K562 (cell line): ENCODE results near the gene TTC16. TPM values are rescaled to one million over a fixed set of nuclear protein-coding genes. Genes with fewer than 3 reads are reported as not detected.
A peak's percentile ranks its signal among the peaks of the same experiment; 100 is the strongest.
"Not testable (repeated sequence)": the region's sequence is repeated elsewhere in the genome, so short reads cannot be mapped to it uniquely, and the experiment has no call there.

ENCODE experiments used
- ATAC-seq: fragments of 200-7000 bp; cut with Tn5 transposase; 3 replicates; pipeline ENCODE4 v1.9.1; 2020; ENCODE audit warnings: moderate library complexity
- BruUV-seq: library from RNA; stranded (reverse); fragments of 400-500 nt; replicated peaks from 2 replicates; lab custom pipeline; 2021; lab: Mats Ljungman, UMichigan
- CTCF ChIA-PET: fragments of 300-600 bp; formaldehyde crosslinking; extraction: SDS; loops from one replicate; lab custom pipeline; 2021; ENCODE audit warnings: low intra/inter-chr PET ratio; lab: Yijun Ruan, JAX
- POLR2A ChIA-PET: fragments of 300-600, 350-650 bp; sonication (Branson Sonifier 250); formaldehyde crosslinking; extraction: SDS; loops from one replicate; lab custom pipeline; 2021; ENCODE audit warnings: antibody characterized with exemption, inconsistent platforms; lab: Yijun Ruan, JAX
- DNase-seq, 4 experiments: peaks; one replicate each; pipeline versions ENCODE4 v3.0.0 to v3.0.0-alpha.2; 2011 to 2018; ENCODE audit warnings: low spot score in 3 of 4, mixed read lengths in 3 of 4; ENCODE audit errors: extremely low read depth in 1 of 4
- FAIRE-seq: peaks from 2 replicates; lab custom pipeline; 2011; peaks lifted over from hg19 to GRCh38; lab: Jason Lieb, UNC
- H2AFZ ChIP-seq: 2 replicates; pipeline ENCODE4 v1.6.0; 2011; ENCODE audit warnings: low read depth, low read length, control low read depth, inconsistent platforms
- H3K27ac ChIP-seq: fragments of 200-600 bp; 3 replicates; pipeline ENCODE4 v1.8.0; 2011; ENCODE audit warnings: low read depth, mild to moderate bottlenecking, control low read depth, inconsistent platforms, low read length, moderate library complexity, mixed read lengths; ENCODE audit errors: extremely low read depth
- H3K27me3 ChIP-seq, 2 experiments: fragments of 300-600 bp in 1 of 2; 2 replicates in 1 of 2; 3 replicates in 1 of 2; pipeline versions ENCODE4 v1.6.0 to v1.8.0; 2011; ENCODE audit warnings: inconsistent platforms in 2 of 2, low read length in 2 of 2, mild to moderate bottlenecking in 1 of 2, mixed read lengths in 1 of 2, moderate library complexity in 1 of 2; ENCODE audit not compliant: control insufficient read depth in 2 of 2, insufficient read depth in 2 of 2
- H3K36me3 ChIP-seq: fragments of 300-600 bp; 3 replicates; pipeline ENCODE4 v1.8.0; 2011; ENCODE audit warnings: mild to moderate bottlenecking, low read length, inconsistent platforms; ENCODE audit not compliant: control insufficient read depth, insufficient read depth
- H3K4me1 ChIP-seq, 2 experiments: fragments of 200-600 bp in 1 of 2; replicated peaks in 1 of 2; 2 replicates in 1 of 2; 3 replicates in 1 of 2; pipeline versions ENCODE4 v1.5.1 to v1.8.0; 2011; ENCODE audit warnings: inconsistent platforms in 2 of 2, low read length in 2 of 2, mild to moderate bottlenecking in 1 of 2, mixed read lengths in 1 of 2, moderate library complexity in 1 of 2; ENCODE audit not compliant: control insufficient read depth in 2 of 2, insufficient read depth in 2 of 2
- H3K4me2 ChIP-seq: 2 replicates; pipeline ENCODE4 v1.6.1; 2011; ENCODE audit warnings: low read length, control low read depth, inconsistent platforms, mixed read lengths; ENCODE audit not compliant: insufficient read depth
- H3K4me3 ChIP-seq: fragments of 200-600 bp; sonication (generic), shearing (Covaris generic); 2 replicates; pipeline ENCODE4 v1.5.1; 2016; ENCODE audit warnings: control low read depth, inconsistent platforms
- H3K79me2 ChIP-seq: fragments of 200-600 bp; 3 replicates; pipeline ENCODE4 v1.8.0; 2011; ENCODE audit warnings: low read length, inconsistent platforms; ENCODE audit not compliant: control insufficient read depth, insufficient read depth
- H3K9ac ChIP-seq, 2 experiments: 2 replicates each; pipeline versions ENCODE4 v1.6.0 to v1.6.1; 2011; ENCODE audit warnings: low read depth in 2 of 2, low read length in 2 of 2, control low read depth in 1 of 2, inconsistent platforms in 1 of 2, mild to moderate bottlenecking in 1 of 2, mixed read lengths in 1 of 2; ENCODE audit not compliant: insufficient read depth in 1 of 2
- H3K9me1 ChIP-seq: one replicate; pipeline ENCODE4 v1.6.0; 2011; ENCODE audit warnings: inconsistent platforms, mild to moderate bottlenecking, low read length, moderate library complexity; ENCODE audit not compliant: control insufficient read depth, insufficient read depth
- H3K9me3 ChIP-seq: replicated peaks from 2 replicates; pipeline ENCODE4 v1.5.1; 2011; ENCODE audit warnings: low read depth, low read length, inconsistent platforms; ENCODE audit not compliant: control insufficient read depth, insufficient read depth
- H4K20me1 ChIP-seq: replicated peaks from 2 replicates; pipeline ENCODE4 v1.6.1; 2011; ENCODE audit warnings: low read length, inconsistent platforms, mixed read lengths; ENCODE audit not compliant: control insufficient read depth, insufficient read depth
- POLR2A ChIP-seq: fragments of 450-650 bp; conservative IDR thresholded peaks from 2 replicates; pipeline ENCODE4 v1.6.1; 2016
- RBM25 ChIP-seq: fragments of 200-400 bp; formaldehyde crosslinking; IDR thresholded peaks from 2 replicates; pipeline ENCODE4 v1.6.1; 2018; ENCODE audit warnings: low read length, low read depth, moderate library complexity; ENCODE audit not compliant: severe bottlenecking
- SIX5 ChIP-seq, 2 experiments: IDR thresholded peaks; 2 replicates each; pipeline ENCODE4 v1.6.1; 2011; ENCODE audit warnings: low read length in 2 of 2, borderline replicate concordance in 1 of 2, low read depth in 1 of 2, mild to moderate bottlenecking in 1 of 2, moderate library complexity in 1 of 2; ENCODE audit not compliant: insufficient read depth in 1 of 2
- SPI1 ChIP-seq: IDR thresholded peaks from 2 replicates; pipeline ENCODE4 v1.6.1; 2011; ENCODE audit warnings: low read depth, low read length, control low read depth, borderline replicate concordance
- ZFP36 ChIP-seq: fragments of 150-350 bp; IDR thresholded peaks from 2 replicates; pipeline ENCODE4 v1.6.1; 2018; ENCODE audit warnings: low read length, low read depth; ENCODE audit not compliant: partially characterized antibody
- WGBS: fragments of 100-300 bp; shearing (Covaris generic); methylation state at CpG from one replicate; pipeline ENCODE4 v1.1.6; 2016; ENCODE audit warnings: low coverage, mixed read lengths; ENCODE audit not compliant: insufficient coverage; ENCODE audit errors: missing lambda C conversion rate; 5-methylcytosine and 5-hydroxymethylcytosine counted together
- in situ Hi-C: fragments of 300-500 bp; cut with MboI; formaldehyde crosslinking; loops from 4 replicates; pipeline ENCODE4 v1.15.0; 2018; ENCODE audit warnings: inconsistent platforms, mixed read lengths
- intact Hi-C: fragments of 100-400 bp; cut with micrococcal nuclease; formaldehyde crosslinking; loops from 2 replicates; pipeline ENCODE4 v1.14.2; 2022
- polyA plus RNA-seq, 8 experiments: library from polyadenylated mRNA; depleted of rRNA in 4 of 8; stranded (reverse) in 5 of 8; unstranded in 3 of 8; fragments of >200 nt; fragmentation: Nextera tagmentation in 2 of 8; fragmentation: Illumina TruSeq in 1 of 8; extraction: Ambion mirVana in 2 of 8; extraction: Trizol in 1 of 8; gene quantifications; 2 replicates each; pipeline versions ENCODE4 v1.2.1 to v1.2.3, GENCODE V29; 2011 to 2014; ENCODE audit warnings: inconsistent platforms in 1 of 8, missing spikeins in 1 of 8
- total RNA-seq, 7 experiments: library from RNA; depleted of rRNA in 6 of 7; stranded (reverse); fragments of >200 nt in 6 of 7; fragmentation: Illumina TruSeq in 2 of 7; extraction: Trizol in 2 of 7; gene quantifications; 2 replicates each; pipeline versions ENCODE4 v1.2.1 to v1.2.3, GENCODE V29; 2011 to 2021; ENCODE audit warnings: low replicate concordance in 1 of 7

TTC16 gene
- total and polyA plus RNA-seq, 9 of the 15 experiments (the other 6 are each of a cell fraction or from before 2014, with no cell fraction given), result 0.11 TPM; not detected in 8

DNA sequence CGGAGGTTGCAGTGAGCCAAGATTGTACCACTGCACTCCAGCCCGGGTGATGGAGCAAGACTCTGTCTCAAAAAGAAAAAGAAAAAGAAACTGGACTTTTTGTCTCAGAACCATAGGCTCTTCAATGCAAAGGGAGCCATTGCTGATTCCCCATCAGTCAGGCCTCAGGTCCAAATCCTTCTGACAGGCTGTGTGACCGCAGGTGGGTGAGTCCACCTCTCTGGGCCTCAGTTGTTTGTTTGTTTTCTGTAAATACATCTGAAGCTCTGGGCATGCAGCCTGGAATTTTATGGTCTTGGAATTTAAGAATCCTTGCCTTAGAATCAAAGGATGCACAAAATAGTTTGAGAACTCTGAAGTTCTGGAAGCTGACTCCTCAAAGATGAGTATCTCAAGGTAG lies 40.4 kb downstream of the TTC16 start:
- H3K9me3 ChIP-seq, result no peaks in the 10 kb centered on the region
- H3K9me1 ChIP-seq, result no peaks in the 10 kb centered on the region
- no TSS peak for BruUV-seq
- ATAC-seq, result no peak
- ChIA-PET POLR2A (interaction anchor here (0.7 to 1.7 kb wide), 2 partner anchors 10 to 14 kb away, joined by 3 read pairs; no protein-coding TSS in a partner anchor), CTCF (no interaction called here)
- intact Hi-C loops, result no loop called here
- no peak overlapping the region for H3K9ac ChIP-seq
- no peak overlapping the region for H2AFZ ChIP-seq
- no peak overlapping the region for H3K4me3 ChIP-seq
- FAIRE-seq, result no peak
- WGBS, result 46% methylated on average over 3 of the region's 3 CpGs
- in situ Hi-C loops, result loop anchor here (25.0 kb wide), 1 partner anchor 606 kb away; the partner anchor contains the start of gene URM1
- no peaks in the 10 kb centered on the region for H3K36me3 ChIP-seq
- H3K27ac ChIP-seq, result no peak overlapping the region
- H4K20me1 ChIP-seq, result peaks cover 19% of the 10 kb centered on the region
- no peaks in the 10 kb centered on the region for H3K79me2 ChIP-seq
- peaks cover 8 to 21% of the 10 kb centered on the region in 2 experiments; a peak in 4 of 5 replicates for H3K4me1 ChIP-seq
- TF ChIP-seq ZFP36, result peak; percentile 70
- no peak for TF ChIP-seq SIX5 (IDR thresholded peaks at IDR 0.05; ENCODE audit: borderline replicate concordance in 1 of 2, insufficient read depth in 1 of 2, low read depth in 1 of 2, low read length in 2 of 2)
- TF ChIP-seq RBM25, result peak; percentile 68
- TF ChIP-seq SPI1, result no peak
- TF ChIP-seq POLR2A, result no peak
- no peak for DNase-seq
- no peak overlapping the region for H3K4me2 ChIP-seq
- H3K27me3 ChIP-seq, result peaks cover 2 to 29% of the 10 kb centered on the region in 2 experiments; a peak in 3 of 5 replicates

DNA sequence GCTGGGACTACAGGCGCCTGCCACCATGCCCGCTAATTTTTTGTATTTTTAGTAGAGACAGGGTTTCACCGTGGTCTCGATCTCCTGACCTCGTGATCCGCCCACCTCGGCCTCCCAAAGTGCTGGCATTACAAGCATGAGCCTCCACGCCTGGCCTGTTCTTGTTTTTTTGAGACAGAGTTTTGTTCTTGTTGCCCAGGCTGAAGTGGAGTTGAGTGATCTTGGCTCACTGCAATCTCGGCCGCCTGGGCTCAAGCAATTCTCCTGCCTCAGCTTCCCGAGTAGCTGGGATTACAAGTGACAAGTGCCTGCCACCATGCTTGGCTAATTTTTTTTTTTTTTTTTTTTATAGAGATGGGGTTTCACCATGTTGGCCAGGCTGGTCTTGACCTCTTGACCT lies 40.9 kb downstream of the TTC16 start:
- H3K9me3 ChIP-seq, H3K27ac ChIP-seq, H3K4me2 ChIP-seq, ATAC-seq, FAIRE-seq, H3K9ac ChIP-seq, H3K9me1 ChIP-seq, BruUV-seq, DNase-seq, CTCF ChIA-PET, H3K36me3 ChIP-seq, intact Hi-C loops, H3K79me2 ChIP-seq, H2AFZ ChIP-seq, H3K4me3 ChIP-seq: not testable (repeated sequence)
- peaks cover 14% of the 10 kb centered on the region for H4K20me1 ChIP-seq
- in situ Hi-C loops, result loop anchor here (25.0 kb wide), 1 partner anchor 606 kb away; the partner anchor contains the start of gene URM1
- POLR2A ChIA-PET, result interaction anchor here (0.6 to 1.7 kb wide), 3 partner anchors 11 to 420 kb away, joined by 3 read pairs; no protein-coding TSS in a partner anchor
- 28% methylated on average over 11 of the region's 11 CpGs for WGBS
- peaks cover 9 to 26% of the 10 kb centered on the region in 2 experiments for H3K4me1 ChIP-seq
- peaks cover 2 to 28% of the 10 kb centered on the region in 2 experiments; a peak in 3 of 5 replicates for H3K27me3 ChIP-seq
